HG02943 (cell line): ENCODE results near the gene HSPB6.
A peak's percentile ranks its signal among the peaks of the same experiment; 100 is the strongest.

Source experiments
- ATAC-seq: cut with Tn5 transposase; IDR thresholded peaks from one replicate; pipeline ENCODE4 v1.9.1; 2021; ENCODE audit warnings: mild to moderate bottlenecking, low read depth, moderate library complexity; ENCODE audit not compliant: unreplicated experiment

HSPB6 gene

DNA sequence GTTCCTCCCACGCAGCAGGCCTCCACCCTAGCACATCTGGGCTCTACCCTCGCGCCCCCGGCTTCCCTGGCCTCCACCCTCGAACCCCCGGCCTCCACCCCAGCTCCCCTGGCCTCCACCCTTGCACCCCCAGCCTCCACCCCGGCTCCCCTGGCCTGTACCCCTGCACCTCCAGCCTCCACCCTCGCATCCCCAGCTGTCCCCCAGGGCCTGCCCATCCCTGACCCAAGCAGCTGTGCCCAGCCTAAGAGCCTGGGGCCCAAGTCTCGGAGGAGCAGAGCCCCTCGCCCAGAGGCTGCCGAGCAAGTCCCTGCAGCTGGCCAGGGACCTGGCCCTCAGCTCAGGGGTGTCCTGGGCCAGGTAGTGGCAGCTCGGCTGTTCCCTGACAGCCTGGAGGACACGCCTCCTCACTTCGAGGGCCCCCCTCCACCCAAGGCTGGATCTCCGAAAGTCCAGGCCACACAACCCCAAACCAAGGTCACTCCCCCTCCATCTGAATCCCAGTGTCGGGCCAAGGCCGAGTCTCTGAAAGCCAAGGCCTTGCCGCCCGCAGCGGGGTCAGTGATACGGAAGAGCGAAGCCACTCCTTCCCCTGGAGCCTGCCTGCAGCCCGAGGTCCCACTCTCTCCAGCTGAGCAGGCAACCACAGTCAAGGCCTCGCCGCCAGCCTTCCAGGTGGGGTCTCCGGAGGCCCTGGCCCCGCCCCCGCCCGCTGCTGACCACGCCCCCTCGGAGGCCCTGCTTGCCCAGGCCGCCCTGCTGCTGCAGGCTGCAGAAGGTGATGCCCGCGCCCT is 10.7 kb upstream of the HSPB6 start:
- ATAC-seq = no peak

DNA sequence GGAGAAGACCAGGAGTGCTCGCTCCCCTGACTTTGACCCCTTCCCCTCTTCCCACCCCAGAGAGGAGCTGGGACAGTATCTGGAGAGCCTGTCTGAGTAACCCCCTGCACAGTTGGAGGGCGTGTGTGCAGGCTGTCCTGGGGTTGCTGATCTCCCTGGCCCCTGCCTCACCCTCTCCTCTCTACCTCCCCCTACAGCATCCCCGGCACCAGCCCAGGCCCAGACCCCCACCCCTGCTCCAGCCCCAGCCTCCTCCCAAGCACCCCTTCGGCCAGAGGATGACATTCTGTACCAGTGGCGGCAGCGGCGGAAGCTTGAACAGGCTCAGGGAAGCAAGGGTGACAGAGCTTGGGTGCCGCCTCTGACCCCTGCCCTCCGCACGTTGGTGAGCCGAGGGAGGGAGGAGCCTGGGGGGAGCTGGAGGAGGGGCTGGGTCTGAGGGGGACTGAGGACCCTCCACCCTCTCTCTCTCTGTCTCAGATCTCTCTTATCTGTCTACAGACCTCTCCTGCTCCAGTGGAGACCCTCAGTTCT is 9.8 kb upstream of the HSPB6 start:
- no peak for ATAC-seq

DNA sequence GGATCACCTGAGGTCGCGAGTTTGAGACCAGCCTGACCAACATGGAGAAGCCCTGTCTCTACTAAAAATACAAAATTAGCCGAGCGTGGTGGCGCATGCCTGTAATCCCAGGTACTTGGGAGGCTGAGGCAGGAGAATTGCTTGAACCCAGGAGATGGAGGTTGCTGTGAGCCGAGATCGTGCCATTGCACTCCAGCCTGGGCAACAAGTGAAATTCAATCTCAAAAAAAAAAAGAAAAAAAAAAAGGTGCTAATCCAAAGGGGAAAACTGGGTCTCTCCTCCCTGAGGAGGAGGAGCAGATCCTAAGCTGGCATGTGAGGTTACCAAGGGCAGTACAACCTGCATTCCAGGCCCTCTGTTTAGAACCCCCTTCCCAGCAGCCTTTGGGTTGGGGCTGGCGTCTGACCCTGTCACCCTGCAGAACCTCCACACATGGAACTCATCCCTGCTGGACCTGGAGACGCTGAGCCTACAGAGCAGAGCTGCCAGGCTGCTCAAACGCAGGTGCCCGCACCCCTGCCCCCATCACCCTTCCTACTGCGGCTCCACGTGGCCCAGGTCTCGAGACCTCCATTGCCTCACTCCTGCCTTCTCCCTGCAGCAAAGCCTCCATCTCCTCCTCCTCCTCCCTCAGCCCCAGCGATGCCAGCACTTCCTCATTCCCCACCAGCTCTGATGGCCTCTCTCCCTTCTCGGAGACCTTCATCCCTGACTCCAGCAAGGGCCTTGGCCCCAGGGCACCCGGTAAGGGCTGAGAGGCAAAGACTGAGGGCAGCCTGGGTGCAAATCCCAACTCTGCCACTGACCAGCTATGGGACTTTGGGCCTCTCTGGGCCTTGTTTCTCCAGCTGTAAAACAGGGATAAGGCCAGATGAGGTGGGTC is 7.8 kb upstream of the HSPB6 start:
- ATAC-seq = no peak

DNA sequence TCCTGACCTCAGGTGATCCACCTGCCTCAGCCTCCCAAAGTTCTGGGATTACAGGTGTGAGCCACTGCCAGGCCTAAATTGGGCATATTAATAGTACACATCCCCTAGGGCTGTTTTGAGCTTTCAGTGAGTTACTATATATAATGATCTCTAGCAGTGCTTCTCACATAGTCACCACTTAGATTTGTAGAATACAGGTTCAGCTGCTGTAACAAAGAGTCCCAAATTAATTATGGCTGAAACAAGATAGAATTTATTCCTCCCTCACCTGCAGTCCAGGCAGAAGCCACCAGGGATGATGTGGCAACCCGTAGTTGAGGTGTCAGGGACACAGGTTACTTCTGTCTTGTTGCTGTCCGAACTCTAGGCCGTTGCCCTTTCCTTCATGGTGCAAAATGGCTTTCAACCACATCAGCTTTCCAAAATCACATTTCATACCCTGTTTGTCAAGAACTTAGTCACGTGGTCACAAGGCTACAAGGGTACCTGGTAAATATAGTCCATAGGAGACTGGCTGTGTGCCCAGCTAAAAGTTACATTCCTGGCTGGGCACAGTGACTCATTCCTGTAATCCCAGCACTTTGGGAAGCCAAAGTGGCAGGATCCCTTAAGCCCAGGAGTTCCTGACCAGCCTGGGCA is 4.0 kb upstream of the HSPB6 start:
- ATAC-seq = no peak

DNA sequence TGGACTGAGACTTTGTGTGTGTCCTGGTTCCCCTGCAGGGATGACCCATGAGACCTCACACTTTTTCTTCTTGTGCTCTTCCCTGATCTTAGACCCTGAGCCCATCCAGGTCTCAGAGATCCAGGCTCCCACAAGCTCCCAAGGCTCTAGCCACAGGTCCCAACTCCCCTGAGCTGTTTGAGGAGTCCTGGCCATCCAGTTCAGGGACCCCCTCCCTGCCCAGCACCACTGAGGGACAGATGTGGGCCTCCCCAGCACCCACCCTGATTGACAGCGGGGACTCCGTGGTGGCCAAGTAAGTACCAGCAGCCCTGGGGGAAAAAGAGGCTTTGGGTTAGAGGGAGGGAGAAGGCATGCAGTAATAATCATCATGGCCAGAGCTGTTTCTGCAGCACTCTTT is 2.9 kb upstream of the HSPB6 start:
- no peak for ATAC-seq

DNA sequence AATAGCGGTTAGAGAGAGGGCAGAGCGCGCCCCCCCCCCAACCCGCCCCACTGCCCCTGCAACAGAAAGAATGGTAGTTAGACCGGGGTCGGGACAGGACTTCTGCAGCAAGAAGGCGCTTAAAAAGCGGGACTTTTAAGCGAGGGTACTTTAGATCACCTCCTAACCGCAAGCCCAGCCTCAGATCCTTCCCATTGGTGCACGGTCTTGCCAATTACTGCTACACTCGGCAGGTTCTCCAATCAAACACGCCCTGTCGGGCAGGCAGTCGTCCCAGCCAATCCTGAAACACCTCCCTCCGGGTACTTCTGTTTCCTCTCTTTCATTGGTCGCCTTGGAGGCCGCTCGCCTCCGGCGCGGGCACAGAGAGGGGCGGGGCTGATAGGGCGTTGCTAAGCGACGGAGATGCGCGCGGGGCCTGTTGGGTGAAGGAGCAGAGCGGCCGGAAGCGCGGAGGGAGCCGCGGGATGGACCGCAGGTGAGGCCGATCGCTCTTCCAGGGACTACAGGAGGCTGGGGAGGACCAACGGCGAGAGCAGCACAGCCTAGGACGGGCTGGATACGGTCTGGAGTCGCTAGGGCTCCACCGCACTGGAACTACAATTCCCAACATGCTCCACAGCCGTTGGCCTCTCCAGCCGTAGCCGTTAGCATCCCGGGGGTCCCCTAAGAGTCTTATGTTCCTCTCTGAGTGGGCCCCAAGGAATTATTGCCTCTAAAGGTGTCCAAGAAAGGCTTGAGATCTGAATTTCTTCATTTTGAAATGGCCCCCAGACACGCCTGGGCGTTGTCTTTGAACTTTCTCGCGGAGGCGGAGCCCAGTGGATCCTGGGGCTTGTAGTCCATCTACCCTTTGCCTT is 1.1 kb upstream of the HSPB6 start, which contains the start of gene PROSER3:
PROSER3 (plus strand) TSS at position 428 of the 860 bp plus-strand sequence; CDS start at position 468, 40 bp downstream.
- ATAC-seq = peak; percentile 96

DNA sequence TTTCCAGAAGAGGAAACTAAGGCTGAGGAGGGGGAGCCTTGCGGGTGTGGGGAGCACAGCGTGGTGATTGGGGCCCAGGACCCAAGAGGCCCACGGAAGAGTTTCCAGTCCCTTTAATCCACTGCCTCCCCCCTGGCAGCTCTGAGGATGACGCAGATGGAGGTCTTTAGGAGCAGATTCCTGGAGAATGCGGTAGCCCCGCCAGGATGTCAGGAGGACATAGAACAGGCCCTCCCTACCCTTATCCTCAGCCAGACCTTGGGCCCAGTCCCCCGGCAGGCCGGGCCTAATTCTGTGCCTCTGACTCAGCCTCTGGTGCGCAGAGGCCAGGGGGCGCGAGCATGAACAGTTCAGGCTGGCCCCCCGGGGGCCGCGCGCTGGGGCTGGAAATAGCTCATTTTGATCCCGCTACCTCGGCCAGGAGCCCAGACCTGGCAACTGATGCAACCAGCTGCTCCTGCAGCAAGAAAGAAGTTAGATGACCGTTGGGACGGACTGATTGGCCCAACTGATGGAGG is 461 bp upstream of the HSPB6 start:
- ATAC-seq = no peak

DNA sequence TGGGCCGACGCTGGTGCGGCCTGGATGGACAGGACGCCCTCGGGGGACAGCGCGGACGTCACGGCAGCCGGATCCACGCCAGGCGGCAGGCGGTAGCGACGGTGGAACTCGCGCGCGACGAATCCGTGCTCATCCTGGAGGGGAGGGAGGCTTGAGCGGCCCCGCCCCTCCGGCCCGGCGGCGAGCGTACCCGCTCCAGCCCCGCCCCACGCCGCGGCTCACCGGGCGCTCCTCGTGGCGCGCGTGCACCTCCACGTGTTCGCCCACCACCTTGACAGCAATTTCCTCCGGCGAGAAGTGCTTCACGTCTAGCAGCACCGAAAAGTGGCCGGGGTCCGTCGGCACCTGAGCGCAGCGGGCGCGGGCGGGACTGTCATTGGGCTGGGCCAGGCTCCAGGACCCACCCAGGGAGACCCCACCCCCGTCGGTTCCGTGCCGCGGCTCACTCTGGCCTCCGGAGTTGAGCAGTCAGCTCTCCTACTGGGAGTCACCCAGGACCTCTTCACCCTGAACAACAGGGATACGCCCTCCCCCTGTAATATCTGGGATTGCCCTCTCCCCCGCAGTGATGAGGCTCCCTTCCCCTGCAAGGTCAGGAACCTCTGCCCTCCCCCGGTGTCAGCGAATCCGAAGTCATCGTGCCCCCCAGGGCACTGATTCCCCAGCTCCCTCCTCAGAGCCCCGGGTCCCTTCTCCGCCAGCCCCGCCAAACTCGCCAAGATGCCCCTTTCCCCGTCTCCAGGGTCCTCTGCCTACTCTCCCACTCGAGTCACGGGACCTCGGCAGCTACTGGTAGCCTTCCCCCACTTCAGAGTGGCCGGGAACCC is 1.1 kb downstream of the HSPB6 start:
- ATAC-seq = no peak

DNA sequence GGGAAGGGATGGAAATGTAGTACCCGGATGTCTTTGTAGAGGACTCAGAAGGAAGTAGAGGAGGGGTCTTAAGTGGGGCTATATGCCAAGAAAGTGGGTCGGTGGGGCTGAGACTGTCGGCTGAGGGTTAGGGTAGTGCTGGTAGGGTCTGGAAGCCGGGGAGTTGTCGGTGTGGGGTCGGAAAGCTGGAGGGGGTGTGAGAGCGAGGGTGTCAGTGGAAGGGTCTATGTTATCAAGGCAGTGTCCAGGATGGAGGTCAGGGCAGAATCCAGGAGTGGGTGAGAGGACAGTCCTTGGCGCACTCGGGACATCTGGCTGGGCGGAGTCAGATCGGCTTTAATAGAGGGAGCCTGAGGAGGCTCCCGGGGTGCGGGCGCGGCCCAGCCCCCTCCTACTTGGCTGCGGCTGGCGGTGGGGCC is 1.7 kb downstream of the HSPB6 start:
- ATAC-seq = no peak

DNA sequence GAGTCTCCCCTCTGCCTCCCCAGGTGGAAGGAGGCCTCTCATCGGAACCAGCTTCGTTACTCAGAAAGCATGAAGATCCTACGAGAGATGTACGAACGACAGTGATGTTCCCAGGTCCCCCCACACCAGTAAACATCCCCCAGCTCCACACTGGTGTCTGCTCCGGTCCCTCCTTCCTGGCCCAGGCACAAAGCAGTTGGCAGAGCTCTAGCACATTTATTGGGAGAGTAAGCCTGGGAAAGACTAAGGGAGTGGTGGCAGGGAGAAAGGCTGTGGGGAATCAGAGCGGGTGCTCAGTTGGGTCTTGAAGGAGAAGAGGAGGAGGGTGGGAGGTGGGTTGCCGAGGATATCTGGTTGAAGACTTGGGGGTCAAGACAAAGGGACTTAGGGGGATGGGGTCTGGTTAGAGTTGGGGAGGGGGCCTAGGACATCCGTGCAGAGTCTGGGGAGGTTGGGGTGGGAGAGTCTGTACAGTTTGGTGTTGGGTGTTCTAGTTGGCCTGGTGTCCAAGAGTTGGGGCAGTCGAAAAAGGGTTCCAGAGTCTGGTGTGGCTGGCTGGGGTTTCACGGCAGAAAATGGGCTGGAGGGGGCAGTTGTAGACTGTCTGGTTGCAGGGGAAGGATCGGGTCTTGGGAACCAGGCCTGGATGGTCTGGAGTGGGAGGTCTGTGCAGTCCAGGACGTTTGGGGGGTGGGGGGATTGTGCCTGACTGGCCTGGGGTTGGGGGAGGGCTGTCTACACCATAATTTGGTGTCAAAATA is 2.3 kb downstream of the HSPB6 start:
- no peak for ATAC-seq

DNA sequence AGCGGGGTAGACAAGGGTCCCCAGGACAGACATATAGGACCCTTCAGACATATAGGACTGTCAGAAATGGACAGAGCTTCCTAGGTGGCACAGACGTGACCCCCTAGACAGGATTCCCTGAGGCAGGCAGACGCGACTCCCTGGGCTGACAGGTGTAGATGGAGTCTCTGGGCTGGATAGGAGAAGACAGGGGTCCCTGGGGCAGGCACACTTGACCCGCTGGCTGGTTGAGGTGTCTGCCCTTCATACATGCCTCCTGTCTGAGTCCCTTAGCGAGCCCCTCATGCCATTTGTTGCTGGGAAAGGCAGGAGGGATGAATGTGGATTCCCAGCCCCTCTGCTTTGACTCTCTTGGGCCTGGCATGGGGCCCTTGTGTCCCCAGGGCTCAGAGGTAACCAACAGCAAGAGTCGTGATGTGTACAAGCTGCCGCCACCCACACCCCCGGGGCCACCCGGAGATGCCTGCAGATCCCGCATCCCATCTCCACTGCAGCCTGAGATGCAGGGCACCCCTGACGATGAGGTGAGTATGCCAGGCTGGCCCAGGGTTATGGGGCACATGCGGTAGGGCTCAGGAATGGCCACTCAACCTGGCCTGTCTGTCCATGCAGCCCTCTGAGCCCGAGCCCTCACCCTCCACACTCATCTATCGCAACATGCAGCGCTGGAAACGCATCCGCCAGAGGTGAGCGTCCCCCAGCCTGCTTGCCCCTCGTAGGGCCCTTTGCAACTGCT is 3.0 kb downstream of the HSPB6 start:
- no peak for ATAC-seq

DNA sequence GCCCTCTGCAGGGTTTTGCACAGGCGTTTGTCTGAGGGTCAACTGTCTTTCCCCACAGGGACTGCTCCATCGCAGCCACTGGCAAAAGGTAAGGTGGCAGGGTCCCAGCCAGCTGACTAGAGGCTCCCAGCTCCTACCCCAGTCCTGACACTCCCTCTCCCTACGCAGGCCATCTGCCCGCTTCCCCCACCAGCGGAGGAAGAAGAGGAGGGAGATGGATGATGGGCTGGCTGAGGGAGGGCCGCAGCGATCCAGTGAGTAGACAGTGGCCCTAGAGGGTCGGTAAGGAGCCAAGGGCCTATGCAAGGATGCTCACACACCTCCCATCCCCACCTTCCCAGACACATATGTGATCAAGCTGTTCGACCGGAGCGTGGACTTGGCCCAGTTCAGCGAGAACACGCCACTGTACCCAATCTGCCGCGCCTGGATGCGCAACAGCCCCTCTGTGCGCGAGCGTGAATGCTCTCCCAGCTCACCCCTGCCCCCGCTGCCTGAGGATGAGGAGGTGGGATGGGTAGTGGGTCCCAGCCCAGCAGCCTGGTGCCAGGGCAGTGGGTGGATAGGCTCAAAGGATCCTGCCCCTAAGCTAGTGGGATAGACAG is 4.0 kb downstream of the HSPB6 start:
- ATAC-seq = no peak

DNA sequence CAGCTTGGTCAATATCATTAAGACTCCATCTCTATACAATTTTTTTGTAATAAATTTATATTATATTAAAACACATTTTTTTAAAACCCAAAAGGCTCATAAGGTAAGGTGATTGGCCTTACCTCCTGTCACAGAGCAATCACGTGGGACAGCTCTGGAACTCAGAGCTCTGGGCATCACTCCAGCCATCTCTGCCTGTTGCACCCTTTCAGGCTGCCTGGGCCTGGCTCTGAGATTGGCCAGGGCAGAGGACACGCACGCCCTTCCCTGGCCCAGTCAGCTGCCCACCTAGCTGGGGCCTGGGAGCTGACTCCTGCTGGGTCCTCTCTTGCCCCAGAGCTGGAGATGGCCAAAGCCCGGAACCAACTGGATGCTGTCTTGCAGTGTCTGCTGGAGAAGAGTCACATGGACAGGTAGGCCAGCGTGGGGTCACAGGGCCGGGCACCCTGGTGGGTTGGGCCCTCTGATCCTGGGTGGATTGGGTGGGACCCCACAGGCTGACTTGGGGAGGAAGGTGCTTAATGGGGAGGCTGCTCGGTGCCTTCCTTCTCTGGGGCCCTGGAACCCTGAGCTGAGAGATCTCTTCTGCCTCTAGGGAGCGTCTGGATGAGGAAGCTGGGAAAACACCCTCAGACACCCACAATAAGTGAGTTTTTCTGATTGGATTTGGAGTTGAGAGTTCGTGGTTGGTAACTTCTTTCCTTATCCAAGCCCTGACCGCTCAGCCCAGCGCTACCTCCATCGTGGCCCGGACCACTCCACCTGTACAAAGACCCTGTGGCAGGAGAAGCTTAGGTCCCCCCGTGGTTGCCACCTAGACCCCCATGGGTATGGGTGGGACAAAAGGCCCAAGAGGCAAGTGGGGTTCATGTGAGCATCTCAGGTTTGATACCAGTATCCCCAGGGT is 4.7 kb downstream of the HSPB6 start:
- ATAC-seq = no peak

DNA sequence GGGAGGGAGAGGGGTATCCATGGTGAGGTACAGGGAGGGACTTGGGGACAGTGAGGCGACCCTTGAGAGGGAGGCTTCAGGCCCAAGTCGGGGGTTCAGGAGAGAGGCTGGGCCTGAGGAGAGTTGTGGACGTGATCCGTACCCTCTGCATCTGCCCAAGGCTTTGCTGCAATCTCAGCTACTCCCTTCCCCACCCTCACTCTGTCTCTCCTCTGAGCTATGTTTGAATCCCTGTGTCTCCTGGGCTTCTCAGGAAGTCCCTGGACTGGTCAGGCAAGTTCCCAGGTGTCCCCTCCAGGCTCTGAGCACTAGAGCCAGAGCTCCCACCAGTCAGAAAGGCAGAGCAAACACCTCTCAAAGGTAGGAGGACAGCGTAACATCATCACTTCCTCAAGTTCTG is 6.7 kb downstream of the HSPB6 start:
- ATAC-seq = no peak

DNA sequence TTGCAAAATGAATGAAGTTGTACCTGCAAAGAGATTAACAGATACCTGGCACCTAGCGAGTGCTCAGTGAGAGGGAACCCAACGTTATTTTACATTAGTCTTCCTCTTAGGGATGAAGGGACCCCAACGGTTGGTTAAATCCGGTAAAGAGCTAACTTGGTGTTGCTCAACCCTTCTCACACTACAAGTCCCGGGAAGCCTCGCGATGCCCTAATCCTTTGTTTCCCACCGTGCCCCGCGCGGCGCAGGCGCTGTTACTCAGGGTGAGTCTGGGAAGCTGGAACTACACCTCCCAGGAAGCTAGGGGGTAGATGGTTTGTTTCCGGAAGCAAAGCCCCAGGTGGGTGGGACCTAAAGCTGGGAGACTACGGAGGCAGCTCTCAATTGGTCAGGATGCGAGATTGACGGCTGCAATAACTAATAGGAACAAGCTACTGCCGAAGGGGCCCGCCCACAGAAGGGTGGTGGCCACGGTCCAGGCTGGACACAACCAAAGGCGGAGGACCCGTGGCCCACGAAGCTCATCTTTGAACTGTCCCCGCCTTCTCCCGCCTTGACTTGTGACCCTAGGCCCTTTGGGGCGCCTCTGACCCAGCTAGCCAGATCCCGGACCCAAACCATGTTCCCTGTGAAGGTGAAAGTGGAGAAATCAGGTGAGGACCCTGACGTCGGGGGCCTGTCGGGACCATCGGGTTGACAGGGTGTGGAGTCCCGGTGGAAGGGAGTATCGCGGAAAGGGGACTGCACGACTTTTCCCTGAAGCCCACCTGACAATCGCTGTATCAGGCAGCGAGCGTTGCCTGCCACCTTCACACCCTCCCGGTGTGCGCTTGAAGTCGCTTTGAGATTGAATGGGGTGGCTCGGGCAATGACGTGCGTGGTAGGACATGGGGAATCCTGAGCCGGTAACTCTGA is 8.5 kb downstream of the HSPB6 start, which contains the start of gene LIN37:
LIN37 (plus strand) TSS at position 471 of the 915 bp plus-strand sequence; CDS start at position 620, 149 bp downstream.
- peak; percentile 61 for ATAC-seq
